HepG2 (cell line): Measurements from ENCODE around the gene SMDT1. TPM values are rescaled to one million over a fixed set of nuclear protein-coding genes. Genes with fewer than 3 reads are reported as not detected.

Source experiments
- GLMP ChIP-seq: sonication (generic); formaldehyde crosslinking; IDR thresholded peaks from 2 replicates; pipeline ENCODE4 v1.9.0; 2021; ENCODE audit warnings: missing genetic modification reagents, mild to moderate bottlenecking, borderline replicate concordance
- MYNN ChIP-seq: sonication (generic); formaldehyde crosslinking; IDR thresholded peaks from 2 replicates; pipeline ENCODE4 v1.4.0; 2020; ENCODE audit warnings: mild to moderate bottlenecking, low read depth, missing genetic modification reagents
- NR2F2 ChIP-seq: IDR thresholded peaks from 2 replicates; pipeline ENCODE4 v1.6.1; 2012; ENCODE audit warnings: low read depth, inconsistent platforms, borderline replicate concordance
- PLSCR1 ChIP-seq: sonication (generic); formaldehyde crosslinking; IDR thresholded peaks from 2 replicates; pipeline ENCODE4 v1.5.0; 2020; ENCODE audit warnings: missing genetic modification reagents, mild to moderate bottlenecking, borderline replicate concordance
- TAF15 ChIP-seq: fragments of 200-400 bp; formaldehyde crosslinking; IDR thresholded peaks from one replicate; pipeline ENCODE4 v1.6.1; 2018; ENCODE audit warnings: mild to moderate bottlenecking, low read depth, low read length; ENCODE audit not compliant: poor library complexity, severe bottlenecking
- ZFP90 ChIP-seq: sonication (generic); formaldehyde crosslinking; IDR thresholded peaks from 2 replicates; pipeline ENCODE4 v1.8.0; 2022; ENCODE audit warnings: missing genetic modification reagents, mild to moderate bottlenecking, inconsistent platforms, borderline replicate concordance
- ZNF362 ChIP-seq: sonication (generic); formaldehyde crosslinking; IDR thresholded peaks from 2 replicates; pipeline ENCODE4 v1.4.0; 2020; ENCODE audit warnings: missing genetic modification reagents, mild to moderate bottlenecking, borderline replicate concordance
- polyA plus RNA-seq, 8 experiments: library from polyadenylated mRNA; depleted of rRNA in 3 of 8; stranded (reverse) in 7 of 8; unstranded in 1 of 8; fragments of >200 nt; fragmentation: Illumina TruSeq in 4 of 8; extraction: Trizol in 4 of 8; gene quantifications; 2 replicates each; pipeline versions ENCODE4 v1.2.1 to v1.2.3, GENCODE V29; 2011 to 2016; ENCODE audit warnings: low read depth in 4 of 8, missing spikeins in 1 of 8, mixed read lengths in 1 of 8; ENCODE audit not compliant: insufficient read depth in 1 of 8
- total RNA-seq, 5 experiments: library from RNA; depleted of rRNA; stranded (reverse); fragments of >200 nt; fragmentation: Illumina TruSeq; extraction: Trizol; gene quantifications; 2 replicates each; pipeline ENCODE4 v1.2.3, GENCODE V29; 2016; ENCODE audit warnings: low read depth in 1 of 5

The SMDT1 gene
- total and polyA plus RNA-seq, 2 of the 13 experiments (the other 11 are each of a cell fraction or from before 2014, with no cell fraction given) = 8.3 to 26.6 TPM

- TF ChIP-seq GLMP (CRISPR knock-in tag) (no peak), ZNF362 (CRISPR knock-in tag) (no peak), NR2F2 (no peak), ZFP90 (CRISPR knock-in tag) (no peak), TAF15 (no peak), PLSCR1 (CRISPR knock-in tag) (no peak), MYNN (CRISPR knock-in tag) (no peak)
Measured at GRCh38 chr22:42074132-42074811, 5.2 kb upstream of the SMDT1 start, which contains the start of gene PHETA2 (continued).
